GM13976 (cell line): ENCODE data around the gene EAPP.
"Not testable (repeated sequence)": the region's sequence is repeated elsewhere in the genome, so short reads cannot be mapped to it uniquely, and the experiment has no call there.

Source experiments
- DNase-seq: peaks from one replicate; pipeline ENCODE4 v3.0.0; 2012; ENCODE audit warnings: low spot score
- in situ Hi-C: fragments of 300-500 bp; cut with MboI; formaldehyde crosslinking; loops from one replicate; pipeline ENCODE4 v1.12.0; 2022; ENCODE audit warnings: low sequenced_read_pairs, mixed read lengths, inconsistent platforms; ENCODE audit not compliant: unreplicated experiment
- TF ChIP-seq, protein P1 (sequence below): IDR thresholded peaks from 2 replicates; pipeline ENCODE4 v1.5.1; 2012; ENCODE audit warnings: borderline replicate concordance, mild to moderate bottlenecking; ENCODE audit not compliant: insufficient read depth; ENCODE audit errors: extremely low read depth, missing control alignments, control extremely low read depth

Gene EAPP

DNA sequence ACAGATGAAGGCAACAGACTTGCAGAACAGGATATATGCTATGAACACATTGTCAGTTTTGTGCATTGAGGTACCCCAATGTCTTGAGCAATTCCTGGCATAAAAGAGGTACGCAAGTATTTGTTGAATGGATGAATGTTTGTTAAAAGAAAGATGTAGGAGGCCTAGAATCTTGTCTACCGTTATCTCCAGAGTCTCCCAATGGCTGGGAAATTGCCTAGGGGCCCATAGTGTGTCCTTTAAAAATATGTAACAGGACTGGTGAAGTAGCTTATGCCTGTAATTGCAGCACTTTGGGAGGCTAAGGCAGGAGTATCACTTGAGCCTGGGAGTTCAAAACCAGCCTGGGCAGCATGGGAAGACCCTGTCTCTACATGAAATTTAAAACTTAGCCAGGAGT lies 57.0 kb downstream of the EAPP start:
- in situ Hi-C loops = no loop called here
- no peak for DNase-seq
- TF ChIP-seq, protein P1, sequence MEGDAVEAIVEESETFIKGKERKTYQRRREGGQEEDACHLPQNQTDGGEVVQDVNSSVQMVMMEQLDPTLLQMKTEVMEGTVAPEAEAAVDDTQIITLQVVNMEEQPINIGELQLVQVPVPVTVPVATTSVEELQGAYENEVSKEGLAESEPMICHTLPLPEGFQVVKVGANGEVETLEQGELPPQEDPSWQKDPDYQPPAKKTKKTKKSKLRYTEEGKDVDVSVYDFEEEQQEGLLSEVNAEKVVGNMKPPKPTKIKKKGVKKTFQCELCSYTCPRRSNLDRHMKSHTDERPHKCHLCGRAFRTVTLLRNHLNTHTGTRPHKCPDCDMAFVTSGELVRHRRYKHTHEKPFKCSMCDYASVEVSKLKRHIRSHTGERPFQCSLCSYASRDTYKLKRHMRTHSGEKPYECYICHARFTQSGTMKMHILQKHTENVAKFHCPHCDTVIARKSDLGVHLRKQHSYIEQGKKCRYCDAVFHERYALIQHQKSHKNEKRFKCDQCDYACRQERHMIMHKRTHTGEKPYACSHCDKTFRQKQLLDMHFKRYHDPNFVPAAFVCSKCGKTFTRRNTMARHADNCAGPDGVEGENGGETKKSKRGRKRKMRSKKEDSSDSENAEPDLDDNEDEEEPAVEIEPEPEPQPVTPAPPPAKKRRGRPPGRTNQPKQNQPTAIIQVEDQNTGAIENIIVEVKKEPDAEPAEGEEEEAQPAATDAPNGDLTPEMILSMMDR = no peak

DNA sequence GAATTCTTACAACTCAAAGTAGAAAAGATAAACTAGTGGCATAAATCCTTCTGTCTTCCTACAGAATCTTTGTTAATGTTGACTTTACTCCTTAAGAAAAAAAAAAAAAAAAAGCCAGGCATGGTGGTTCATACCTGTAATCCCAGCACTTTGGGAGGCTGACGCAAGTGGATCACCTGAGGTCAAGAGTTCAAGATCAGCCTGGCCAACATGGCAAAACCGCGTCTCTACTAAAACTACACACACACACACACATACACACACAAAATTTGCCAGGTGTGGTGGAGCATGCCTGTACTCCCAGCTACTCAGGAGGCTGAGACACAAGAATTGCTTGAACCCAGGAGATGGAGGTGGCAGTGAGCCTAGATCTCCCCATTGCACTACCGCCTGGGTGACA lies 59.8 kb downstream of the EAPP start:
- in situ Hi-C loops = no loop called here
- DNase-seq = no peak
- TF ChIP-seq, protein P1 = no peak

DNA sequence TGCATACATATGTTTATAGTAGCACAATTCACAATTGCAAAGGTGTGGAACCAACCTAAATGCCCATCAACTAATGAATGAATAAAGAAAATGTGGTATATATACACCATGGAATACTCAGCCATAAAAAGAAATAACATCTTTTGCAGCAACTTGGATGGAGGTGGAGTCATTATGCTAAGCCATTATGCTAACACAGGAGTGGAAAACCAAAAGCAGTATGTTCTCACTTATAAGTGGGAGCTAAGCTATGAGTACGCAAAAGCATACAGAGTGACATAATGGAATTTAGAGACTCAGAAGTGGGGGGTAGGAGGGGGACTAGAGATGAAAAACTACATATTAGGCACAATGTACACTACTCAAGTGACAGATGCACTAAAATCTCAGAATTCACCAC lies 61.2 kb downstream of the EAPP start:
- TF ChIP-seq, protein P1 = no peak
- in situ Hi-C loops = no loop called here

DNA sequence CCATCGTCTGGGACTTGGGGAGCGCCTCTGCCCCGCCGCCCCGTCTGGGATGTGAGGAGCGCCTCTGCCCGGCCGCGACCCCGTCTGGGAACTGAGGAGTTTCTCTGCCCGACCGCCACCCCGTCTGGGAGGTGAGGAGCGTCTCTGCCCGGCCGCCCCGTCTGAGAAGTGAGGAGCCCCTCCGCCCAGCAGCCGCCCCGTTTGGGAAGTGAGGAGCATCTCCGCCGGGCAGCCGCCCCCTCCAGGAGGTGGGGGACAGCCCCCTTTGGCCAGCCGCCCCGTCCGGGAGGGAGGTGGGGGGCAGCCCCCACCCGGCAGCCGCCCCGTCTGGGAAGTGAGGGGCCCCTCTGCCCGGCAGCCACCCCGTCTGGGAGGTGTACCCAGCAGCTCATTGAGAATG lies 63.5 kb downstream of the EAPP start:
- DNase-seq, in situ Hi-C loops: not testable (repeated sequence)

More for the DNA sequence above, 61.2 kb downstream of the EAPP start:
- DNase-seq = no peak

DNA sequence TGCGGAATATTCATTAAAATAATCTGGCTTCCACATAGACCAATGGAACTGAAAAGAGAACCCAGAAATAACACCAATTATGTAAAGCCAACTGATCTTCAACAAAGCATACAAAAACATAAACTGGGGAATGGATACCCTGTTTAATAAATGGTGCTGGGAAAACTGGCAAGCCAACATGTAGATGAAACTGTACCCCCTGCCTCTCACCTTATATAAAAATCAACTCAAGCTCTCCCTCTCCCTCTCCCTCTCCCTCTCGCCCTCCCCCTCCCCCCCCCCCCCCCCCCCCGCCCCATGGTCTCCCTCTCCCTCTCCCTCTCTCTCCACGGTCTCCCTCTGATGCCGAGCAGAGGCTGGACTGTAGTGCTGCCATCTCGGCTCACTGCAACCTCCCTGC lies 64.3 kb downstream of the EAPP start:
- DNase-seq = no peak
- TF ChIP-seq, protein P1 = no peak
- in situ Hi-C loops = no loop called here

DNA sequence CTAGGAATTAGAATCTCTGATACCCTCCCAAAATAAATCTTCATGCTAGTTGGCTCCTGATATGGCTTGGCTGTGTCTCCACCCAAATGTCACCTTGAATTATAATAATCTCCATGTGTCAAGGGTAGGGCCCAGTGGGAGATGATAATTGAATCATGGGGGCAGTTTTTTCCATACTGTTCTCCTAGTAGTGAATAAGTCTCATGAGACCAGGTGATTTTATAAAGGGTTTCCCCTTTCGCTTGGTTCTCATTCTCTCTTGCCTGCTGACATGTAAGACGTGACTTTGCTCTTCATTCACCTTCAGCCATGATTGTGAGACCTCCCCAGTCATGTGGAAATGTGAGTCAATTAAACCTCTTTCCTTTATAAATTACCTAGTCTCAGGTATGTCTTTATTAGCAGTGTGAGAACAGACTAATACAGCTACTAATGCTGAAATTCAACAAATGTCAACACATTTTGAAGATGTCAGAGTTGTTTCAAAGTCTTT lies 65.3 kb downstream of the EAPP start:
- TF ChIP-seq, protein P1 = no peak
- in situ Hi-C loops = no loop called here
- no peak for DNase-seq

DNA sequence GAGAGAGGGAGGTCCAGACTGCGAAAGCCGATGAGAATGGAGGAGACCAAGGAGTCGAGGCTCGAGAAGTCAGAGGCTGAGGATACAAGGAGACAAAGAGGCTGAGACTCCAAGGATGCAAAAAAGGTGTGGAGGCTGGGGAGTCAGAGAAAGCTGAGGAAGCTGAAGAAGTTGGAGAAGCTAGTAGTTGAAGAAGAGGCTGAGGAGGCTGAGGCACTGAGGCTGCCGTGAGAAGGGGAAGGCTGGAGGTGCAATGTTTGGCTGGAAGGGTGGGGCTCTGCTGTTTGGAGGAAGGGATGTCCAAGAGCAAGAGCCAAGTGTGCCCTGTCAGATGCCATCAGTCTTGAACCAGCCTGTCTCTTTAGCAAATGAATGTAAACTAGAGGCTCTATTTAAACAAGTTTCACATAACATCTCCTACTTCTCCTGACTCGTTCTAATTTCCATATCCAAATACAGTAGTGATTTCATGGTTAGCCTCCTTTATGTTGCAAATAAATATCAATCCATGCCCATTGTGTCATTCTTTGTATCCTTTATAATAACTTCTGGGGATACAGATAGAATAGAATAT lies 66.7 kb downstream of the EAPP start:
- in situ Hi-C loops = no loop called here
- TF ChIP-seq, protein P1 = no peak
- DNase-seq = no peak
